HCT116 (cell line): ENCODE results near the gene SLC16A5.
"Not testable (repeated sequence)": the region's sequence is repeated elsewhere in the genome, so short reads cannot be mapped to it uniquely, and the experiment has no call there.

Experiments
- POLR2A ChIP-seq: IDR thresholded peaks from 2 replicates; pipeline ENCODE4 v1.7.0; 2011; ENCODE audit warnings: borderline replicate concordance; ENCODE audit not compliant: insufficient read depth, insufficient read length; ENCODE audit errors: extremely low read depth
- TF ChIP-seq, protein P1 (sequence below), 3 experiments: fragments of 200-600 bp in 1 of 3; sonication (generic) in 1 of 3; IDR thresholded peaks in 2 of 3; conservative IDR thresholded peaks in 1 of 3; 2 replicates each; pipeline ENCODE4 v1.5.1; 2012 to 2017; ENCODE audit warnings: low read depth in 2 of 3, low read length in 2 of 3, antibody characterized with exemption in 1 of 3, borderline replicate concordance in 1 of 3, control low read depth in 1 of 3, mild to moderate bottlenecking in 1 of 3, mixed read lengths in 1 of 3, mixed run types in 1 of 3, moderate library complexity in 1 of 3; ENCODE audit not compliant: insufficient read depth in 1 of 3
- TF ChIP-seq, protein P2 (sequence below): IDR thresholded peaks from 2 replicates; pipeline ENCODE4 v1.6.1; 2012

DNA sequence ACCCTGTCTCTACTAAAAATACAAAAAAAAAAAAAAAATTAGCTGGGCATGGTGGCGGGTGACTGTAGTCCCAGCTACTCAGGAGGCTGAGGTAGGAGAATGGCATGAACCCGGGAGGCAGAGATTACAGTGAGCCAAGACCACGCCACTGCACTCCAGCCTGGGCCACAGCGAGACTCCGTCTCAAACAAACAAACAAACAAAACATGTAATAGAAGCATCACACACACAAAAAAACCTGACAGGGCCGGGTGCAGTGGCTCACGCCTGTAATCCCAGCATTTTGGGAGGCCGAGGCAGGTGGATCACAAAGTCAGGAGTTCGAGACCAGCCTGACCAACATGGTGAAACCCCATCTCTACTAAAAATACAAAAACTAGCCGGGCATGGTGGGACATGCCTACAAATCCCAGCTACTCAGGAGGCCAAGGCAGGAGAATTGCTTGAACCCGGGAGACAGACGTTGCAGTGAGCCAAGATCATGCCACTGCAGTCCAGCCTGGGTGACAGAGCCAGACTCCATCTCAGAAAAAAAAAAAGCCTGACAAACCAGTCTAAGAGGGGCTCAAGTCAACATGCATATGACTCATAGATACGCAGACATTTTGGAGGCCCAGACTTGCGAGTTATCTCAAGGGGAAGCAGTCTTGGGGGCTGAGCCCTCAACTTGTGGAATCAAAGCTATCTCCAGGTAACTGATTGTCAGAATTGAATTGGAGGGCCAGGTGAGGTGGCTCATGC lies 46.0 kb downstream of the SLC16A5 start:
- TF ChIP-seq POLR2A, result not testable (repeated sequence)
- TF ChIP-seq, protein P1, sequence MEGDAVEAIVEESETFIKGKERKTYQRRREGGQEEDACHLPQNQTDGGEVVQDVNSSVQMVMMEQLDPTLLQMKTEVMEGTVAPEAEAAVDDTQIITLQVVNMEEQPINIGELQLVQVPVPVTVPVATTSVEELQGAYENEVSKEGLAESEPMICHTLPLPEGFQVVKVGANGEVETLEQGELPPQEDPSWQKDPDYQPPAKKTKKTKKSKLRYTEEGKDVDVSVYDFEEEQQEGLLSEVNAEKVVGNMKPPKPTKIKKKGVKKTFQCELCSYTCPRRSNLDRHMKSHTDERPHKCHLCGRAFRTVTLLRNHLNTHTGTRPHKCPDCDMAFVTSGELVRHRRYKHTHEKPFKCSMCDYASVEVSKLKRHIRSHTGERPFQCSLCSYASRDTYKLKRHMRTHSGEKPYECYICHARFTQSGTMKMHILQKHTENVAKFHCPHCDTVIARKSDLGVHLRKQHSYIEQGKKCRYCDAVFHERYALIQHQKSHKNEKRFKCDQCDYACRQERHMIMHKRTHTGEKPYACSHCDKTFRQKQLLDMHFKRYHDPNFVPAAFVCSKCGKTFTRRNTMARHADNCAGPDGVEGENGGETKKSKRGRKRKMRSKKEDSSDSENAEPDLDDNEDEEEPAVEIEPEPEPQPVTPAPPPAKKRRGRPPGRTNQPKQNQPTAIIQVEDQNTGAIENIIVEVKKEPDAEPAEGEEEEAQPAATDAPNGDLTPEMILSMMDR (IDR thresholded peaks at IDR 0.05 in 2 of 3, conservative IDR thresholded peaks at IDR 0.05 in 1 of 3; ENCODE audit: borderline replicate concordance in 1 of 3, insufficient read depth in 1 of 3, low read depth in 2 of 3, low read length in 2 of 3), result not testable (repeated sequence)
- TF ChIP-seq, protein P2, sequence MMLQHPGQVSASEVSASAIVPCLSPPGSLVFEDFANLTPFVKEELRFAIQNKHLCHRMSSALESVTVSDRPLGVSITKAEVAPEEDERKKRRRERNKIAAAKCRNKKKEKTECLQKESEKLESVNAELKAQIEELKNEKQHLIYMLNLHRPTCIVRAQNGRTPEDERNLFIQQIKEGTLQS, result not testable (repeated sequence)
